Stimulated activated CD8-positive, alpha-beta memory T cell treated with anti-CD3 and anti-CD28 coated beads, Interleukin-15, amount 100 ng/mL, for 48 hours (primary cell): ENCODE results near the gene ABCG4.
"Not testable (repeated sequence)": the region's sequence is repeated elsewhere in the genome, so short reads cannot be mapped to it uniquely, and the experiment has no call there.

Experiments
- DNase-seq, 2 donors: peaks; one replicate each; pipeline ENCODE4 v3.0.0-alpha.2; 2020; ENCODE audit warnings: low read depth in 2 of 2

The ABCG4 gene

GRCh38 chr11:119153049-119153818 is 4.4 kb downstream of the ABCG4 start:
- no peak for DNase-seq

GRCh38 chr11:119154178-119154577 is 5.3 kb downstream of the ABCG4 start:
- no peak for DNase-seq

- no peak for DNase-seq
Measured at GRCh38 chr11:119155733-119156492, 7.1 kb downstream of the ABCG4 start.

DNA sequence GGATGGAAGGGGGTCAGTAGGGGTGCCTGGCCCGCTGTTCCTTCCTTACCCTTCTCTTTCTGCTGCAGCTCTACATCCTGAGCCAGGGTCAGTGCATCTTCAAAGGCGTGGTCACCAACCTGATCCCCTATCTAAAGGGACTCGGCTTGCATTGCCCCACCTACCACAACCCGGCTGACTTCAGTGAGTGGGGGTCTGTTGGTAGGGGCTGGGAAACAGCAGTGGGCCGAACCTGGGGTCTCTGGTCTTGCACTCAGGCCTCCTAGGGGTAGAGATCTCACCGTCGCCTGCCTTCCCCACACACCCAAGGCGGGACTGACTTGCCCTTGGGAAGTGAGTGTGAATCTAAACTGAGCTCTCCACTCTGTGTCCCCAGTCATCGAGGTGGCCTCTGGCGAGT is 7.6 kb downstream of the ABCG4 start:
- DNase-seq: no peak

DNA sequence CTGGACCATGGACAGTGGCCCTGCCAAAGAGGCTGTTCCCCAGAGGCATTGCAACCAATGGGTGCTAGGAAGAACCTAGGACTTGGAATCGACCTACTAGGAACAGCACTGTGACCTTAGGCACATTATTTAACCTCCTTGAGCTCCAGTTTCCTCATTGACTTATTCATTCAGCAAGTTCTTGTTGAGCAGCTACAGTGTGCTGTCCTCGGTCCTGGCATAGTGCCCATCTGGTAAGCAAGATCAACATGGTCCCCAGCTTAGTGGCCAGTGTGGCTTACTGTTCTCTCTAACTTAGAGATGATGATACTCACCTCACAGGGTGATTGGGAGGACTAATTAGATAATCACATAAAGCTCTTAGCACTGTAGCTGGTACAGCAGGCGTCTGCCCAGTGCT is 8.2 kb downstream of the ABCG4 start:
- no peak for DNase-seq

DNA sequence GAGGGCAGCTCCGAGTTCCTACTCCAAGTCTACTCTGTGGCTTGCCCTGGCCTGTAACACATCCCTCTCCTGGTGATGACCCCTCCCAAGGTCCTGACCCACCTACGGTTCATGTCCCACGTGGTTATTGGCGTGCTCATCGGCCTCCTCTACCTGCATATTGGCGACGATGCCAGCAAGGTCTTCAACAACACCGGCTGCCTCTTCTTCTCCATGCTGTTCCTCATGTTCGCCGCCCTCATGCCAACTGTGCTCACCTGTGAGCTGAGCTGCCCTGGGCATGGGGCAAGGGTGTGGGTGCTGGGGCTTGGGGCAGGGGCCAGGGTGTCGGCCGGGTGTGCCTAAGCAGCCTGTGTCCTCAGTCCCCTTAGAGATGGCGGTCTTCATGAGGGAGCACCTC is 9.6 kb downstream of the ABCG4 start:
- no peak for DNase-seq

DNA sequence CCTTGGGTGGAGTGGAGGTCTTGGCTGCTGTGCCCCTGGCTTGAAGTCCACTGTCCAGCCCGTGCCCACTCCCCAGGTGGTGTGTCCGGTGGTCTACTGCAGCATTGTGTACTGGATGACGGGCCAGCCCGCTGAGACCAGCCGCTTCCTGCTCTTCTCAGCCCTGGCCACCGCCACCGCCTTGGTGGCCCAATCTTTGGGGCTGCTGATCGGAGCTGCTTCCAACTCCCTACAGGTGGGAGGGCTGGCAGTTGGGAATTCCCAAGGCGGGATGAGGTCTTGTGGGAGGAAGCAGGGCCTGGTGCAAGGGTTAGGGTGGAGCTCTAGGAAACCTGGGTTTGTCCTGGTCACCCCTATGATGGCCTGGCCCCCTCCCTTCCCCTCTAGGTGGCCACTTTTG is 11.3 kb downstream of the ABCG4 start:
- DNase-seq: no peak

DNA sequence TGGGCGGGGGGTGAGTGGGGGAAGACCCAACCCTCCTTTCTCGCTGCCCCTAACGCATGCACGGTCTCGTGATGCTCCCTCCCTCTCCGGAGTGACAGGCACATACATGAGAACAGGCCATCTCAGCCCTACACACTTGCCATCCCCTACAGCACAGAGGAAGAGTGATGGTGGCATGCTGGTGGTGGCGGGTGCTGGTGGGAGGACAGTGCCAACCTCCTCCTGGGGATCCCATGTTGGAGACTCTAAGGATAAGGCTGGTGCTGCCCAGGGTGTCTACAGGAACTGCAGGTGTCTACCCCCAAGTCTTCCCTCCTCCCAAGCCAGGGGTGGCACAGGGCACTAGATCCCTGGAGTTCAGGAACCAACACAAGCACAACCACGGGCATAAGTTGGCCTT is 13.0 kb downstream of the ABCG4 start:
- no peak for DNase-seq

DNA sequence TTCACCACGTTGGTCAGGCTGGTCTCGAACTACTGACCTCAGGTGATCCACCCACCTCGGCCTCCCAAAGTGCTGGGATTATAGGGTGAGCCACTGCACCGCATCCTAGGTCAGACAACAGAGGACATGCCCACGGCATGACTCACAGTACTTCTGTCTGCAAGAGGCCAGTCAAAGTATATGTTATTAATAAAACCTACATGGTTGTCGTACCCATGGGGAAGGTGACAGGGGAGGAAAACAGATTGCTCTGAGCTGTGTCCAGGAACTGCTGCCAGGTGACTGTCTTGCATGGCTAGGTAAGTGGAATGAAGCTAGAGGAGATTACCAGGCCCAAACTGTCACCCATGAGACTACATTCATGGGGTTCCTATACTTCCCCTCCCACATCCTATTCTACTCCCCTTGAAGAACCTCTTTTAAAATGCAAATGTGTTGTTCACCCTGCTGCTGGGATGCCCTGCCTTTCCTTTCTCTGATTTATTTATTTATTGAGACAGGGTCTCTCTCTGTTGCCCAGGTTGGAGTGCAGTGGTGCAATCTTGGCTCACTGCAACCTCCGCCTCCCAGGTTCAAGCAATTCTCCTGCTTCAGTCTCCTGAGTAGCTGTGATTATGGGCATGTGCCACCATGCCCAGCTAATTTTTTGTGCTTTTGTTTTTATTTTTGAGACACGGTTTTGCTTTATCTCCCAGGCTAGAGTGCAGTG is 17.7 kb downstream of the ABCG4 start:
- DNase-seq: no peak

DNA sequence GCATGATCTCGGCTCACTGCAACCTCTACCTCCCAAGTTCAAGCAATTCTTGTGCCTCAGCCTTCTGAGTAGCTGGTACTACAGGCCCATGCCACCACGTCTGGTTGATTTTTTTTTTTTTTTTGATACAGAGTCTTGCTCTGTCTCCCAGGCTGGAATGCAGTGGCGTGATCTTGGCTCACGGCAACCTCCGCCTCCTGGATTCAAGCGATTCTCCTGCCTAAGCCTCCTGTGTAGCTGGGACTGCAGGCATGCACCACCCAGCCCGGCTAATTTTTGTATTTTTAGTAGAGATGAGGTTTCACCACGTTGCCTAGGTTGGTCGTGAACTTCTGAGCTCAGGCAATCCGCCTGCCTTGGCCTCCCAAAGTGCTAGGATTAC is 18.2 kb downstream of the ABCG4 start:
- DNase-seq: not testable (repeated sequence)

DNA sequence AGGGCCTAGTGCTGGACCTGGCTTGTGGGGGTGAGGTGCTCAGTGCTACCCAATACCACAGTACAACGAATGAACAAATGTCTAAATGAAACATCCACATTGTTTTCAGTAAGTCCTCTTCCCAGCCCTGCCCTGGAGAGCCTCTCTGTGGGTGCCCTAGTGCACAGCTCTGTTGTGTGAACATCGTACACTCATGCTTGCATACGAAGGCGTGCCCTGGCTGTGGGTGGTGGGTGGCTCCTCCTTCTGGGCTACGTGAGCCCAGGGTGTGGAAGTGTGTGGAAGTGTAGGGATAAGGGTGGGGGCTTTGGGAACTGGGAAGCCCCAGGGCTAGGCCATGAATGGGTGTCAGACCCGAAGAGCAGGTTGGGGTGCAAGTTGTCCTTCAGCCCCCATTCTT is 19.1 kb downstream of the ABCG4 start:
- DNase-seq: no peak

GRCh38 chr11:119168471-119169281 is 19.8 kb downstream of the ABCG4 start, which contains the start of gene NLRX1:
NLRX1 (plus strand) TSS chr11:119168725; CDS start chr11:119171404, 2,679 bp downstream.
- peak; percentile 74 to 76 for DNase-seq

DNA sequence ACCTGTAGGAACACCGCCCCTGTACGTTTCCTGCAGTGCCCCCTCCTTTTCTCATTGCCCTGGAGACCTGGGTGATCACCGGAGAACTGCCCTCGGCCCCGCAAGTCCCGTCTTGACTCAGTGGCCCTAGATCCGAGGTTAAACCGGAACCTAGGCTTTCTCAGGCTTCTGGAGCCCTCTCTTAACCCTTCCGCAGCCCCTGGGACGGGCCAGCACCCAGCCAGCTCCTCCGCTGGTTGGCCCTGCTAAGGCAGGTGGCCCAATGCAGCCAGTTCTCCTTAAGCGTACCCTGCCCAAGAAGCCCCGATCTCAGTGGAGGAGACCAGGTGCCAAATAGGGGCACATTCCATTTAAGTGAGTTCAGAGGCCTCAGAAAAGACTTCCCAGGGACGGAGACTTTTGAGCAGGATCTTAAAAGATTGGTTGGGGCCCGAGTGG is 20.4 kb downstream of the ABCG4 start:
- peak; percentile 28 for DNase-seq

DNA sequence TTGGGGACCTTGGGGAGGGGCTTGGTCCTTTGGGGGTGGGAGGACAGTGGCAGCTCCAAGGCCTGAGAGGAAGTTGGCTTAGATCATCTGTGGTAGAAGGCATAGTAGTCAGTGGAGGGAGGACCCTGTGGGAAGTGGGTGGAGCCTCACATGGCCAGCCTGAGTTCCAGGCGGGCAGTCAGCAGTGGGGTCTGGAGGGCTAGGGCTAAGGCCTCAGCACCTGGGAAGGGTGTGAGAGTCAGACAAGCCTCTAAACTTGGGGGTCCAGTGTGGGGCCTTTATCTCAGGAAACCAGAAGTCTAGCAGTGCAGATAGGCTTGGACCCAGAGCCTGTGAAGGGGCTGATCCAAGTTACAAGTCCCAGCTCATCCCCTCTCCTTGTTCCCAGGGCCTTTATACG is 23.7 kb downstream of the ABCG4 start:
- DNase-seq: no peak

- DNase-seq: no peak
Measured at GRCh38 chr11:119173453-119173852, 24.6 kb downstream of the ABCG4 start.

GRCh38 chr11:119175493-119176077 is 26.7 kb downstream of the ABCG4 start:
- no peak for DNase-seq

- no peak for DNase-seq
Measured at GRCh38 chr11:119178166-119178680, 29.4 kb downstream of the ABCG4 start.

GRCh38 chr11:119179342-119179741 is 30.5 kb downstream of the ABCG4 start:
- no peak for DNase-seq

DNA sequence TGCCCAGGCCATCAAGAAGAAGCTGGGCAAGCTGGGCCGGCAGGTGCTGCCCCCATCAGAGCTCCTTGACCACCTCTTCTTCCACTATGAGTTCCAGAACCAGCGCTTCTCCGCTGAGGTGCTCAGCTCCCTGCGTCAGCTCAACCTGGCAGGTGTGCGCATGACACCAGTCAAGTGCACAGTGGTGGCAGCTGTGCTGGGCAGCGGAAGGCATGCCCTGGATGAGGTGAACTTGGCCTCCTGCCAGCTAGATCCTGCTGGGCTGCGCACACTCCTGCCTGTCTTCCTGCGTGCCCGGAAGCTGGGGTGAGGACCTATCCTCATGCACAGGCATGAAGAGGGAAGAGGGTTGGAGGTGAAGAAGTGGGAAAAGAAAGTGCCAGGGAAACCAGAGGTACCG is 31.1 kb downstream of the ABCG4 start:
- no peak for DNase-seq

GRCh38 chr11:119180729-119181676 is 32.2 kb downstream of the ABCG4 start:
- no peak for DNase-seq
